A549 (cell line): ENCODE results near the gene QRICH1.

Source experiments
- BHLHE40 ChIP-seq: IDR thresholded peaks from 2 replicates; pipeline ENCODE4 v1.6.1; 2012; ENCODE audit warnings: low read depth, low read length, inconsistent platforms
- CHD4 ChIP-seq: fragments of 200-600 bp; sonication (generic); IDR thresholded peaks from 2 replicates; pipeline ENCODE4 v1.6.1; 2016; ENCODE audit warnings: antibody characterized with exemption, mild to moderate bottlenecking, borderline replicate concordance
- CTCF ChIP-seq: fragments of >200 bp; sonication (Bioruptor Twin); formaldehyde crosslinking; IDR thresholded peaks from 3 replicates; pipeline ENCODE4 v1.5.1; 2016
- TF ChIP-seq, protein P1 (sequence below): fragments of >200 bp; sonication (Bioruptor Twin); formaldehyde crosslinking; IDR thresholded peaks from 3 replicates; pipeline ENCODE4 v1.6.1; 2016

DNA sequence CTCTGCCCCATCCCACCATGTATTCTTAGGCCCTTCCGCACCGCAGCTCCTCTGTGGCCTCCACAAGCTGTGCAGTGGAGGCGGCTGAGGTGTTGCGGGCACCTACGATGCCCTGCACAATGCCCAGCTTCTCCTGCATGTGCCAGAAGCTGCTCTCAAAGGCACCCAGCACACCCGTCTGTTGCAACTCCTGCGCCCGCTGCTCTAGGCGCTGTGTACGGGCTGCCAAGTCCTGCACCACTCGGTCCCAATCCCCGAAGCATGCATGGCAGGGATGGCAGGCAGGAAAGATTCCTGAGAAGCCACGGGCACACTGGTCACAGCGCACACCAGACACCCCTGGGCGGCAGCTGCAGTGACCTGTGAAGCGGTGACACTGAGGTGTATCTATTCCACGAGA, 29.8 kb upstream of the QRICH1 start:
- TF ChIP-seq CTCF (no peak), CHD4 (no peak), BHLHE40 (no peak)
- TF ChIP-seq, protein P1, sequence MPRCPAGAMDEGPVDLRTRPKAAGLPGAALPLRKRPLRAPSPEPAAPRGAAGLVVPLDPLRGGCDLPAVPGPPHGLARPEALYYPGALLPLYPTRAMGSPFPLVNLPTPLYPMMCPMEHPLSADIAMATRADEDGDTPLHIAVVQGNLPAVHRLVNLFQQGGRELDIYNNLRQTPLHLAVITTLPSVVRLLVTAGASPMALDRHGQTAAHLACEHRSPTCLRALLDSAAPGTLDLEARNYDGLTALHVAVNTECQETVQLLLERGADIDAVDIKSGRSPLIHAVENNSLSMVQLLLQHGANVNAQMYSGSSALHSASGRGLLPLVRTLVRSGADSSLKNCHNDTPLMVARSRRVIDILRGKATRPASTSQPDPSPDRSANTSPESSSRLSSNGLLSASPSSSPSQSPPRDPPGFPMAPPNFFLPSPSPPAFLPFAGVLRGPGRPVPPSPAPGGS = no peak
